ENCODE results near the gene RERG. TPM values are rescaled to one million over a fixed set of nuclear protein-coding genes. Genes with fewer than 3 reads are reported as not detected.

The RERG gene
- total and polyA plus RNA-seq, 5 experiments from 2014 or later, result 0.55 to 1.2 TPM; not detected in 3

DNA sequence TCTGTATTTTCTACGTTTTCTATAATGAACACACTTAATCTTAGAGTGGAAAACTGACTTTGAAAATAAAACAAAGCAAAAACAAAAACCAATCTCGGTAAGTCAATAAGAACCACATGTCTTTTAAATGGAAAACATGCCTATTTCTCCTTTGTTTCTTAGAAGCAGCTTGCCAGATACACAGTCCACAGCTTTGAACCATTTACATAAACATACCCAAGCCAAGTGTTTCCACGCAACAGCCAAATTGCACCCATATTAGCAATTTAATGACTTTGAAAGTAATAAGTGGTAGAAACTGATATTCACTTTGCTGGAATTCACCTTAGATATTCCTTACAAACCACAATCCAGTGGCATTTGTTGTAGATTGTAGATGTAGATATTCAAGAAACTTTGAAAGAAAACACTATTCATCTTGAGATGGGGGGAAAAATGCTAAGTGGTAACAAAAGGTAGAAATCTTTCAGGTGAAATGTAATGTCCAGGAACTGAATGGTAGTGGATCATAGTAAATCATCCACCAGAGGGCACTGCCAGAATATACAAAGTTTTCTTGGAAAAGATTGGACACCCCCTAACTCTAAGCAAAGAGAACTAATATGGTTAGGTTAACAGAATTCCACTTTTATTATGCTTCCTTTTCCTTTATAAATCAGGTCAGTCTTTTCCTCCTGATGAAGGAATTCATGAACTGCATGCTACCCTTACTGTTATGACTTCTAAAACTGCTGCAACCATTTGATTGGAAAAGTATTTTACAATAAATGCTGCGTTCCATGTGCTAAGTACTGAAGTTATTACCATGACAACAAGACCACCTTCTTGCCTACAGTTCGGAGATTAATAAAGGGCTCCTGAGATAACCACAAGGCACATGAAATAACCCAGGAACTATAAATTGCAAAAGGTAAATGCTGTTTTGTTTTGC, 69.8 kb downstream of the RERG start:
- Mint-ChIP-seq H3K9me3 (no peaks in the 10 kb centered on the region), H3K27ac (no peak overlapping the region), H3K36me3 (no peaks in the 10 kb centered on the region), H3K27me3 (peaks cover 3 to 8% (median 4%) of the 10 kb centered on the region in 5 donors), H3K4me1 (no peaks in the 10 kb centered on the region), H3K4me3 (no peak overlapping the region)
- DNase-seq (no peak), ATAC-seq (no peak)
- POLR2A ChIA-PET, result no interaction called here

DNA sequence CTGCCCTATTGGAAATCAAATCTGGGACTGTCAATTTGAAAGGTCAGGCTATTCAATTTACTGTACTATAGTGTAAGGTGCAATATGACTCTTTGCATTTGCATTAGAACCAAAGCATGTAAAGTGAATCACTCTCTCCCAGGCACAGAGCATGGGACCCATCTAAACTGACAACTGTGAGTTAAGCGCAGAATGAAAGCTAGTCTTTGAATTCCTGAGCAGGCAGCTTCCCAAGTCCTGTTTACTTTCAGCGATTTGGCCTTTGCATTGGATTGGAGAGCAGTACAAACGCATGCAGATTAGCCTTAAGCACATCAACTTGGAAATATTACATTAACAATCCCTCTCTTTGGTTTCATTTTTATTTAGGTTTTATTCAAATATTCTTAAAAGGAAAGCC, 74.6 kb downstream of the RERG start:
- POLR2A ChIA-PET, result no interaction called here
- no peak overlapping the region for H3K4me3 Mint-ChIP-seq

GRCh38 chr12:15143467-15143866, 77.8 kb downstream of the RERG start:
- H3K4me3 Mint-ChIP-seq, result no peak overlapping the region
- H3K27ac Mint-ChIP-seq, result no peak overlapping the region
- H3K9me3 Mint-ChIP-seq, result no peaks in the 10 kb centered on the region
- H3K4me1 Mint-ChIP-seq, result no peaks in the 10 kb centered on the region
- H3K36me3 Mint-ChIP-seq, result no peaks in the 10 kb centered on the region
- POLR2A ChIA-PET, result no interaction called here
- H3K27me3 Mint-ChIP-seq, result peaks cover 16 to 54% (median 35%) of the 10 kb centered on the region in 5 donors
- ATAC-seq (no peak), DNase-seq (no peak)

More for the DNA sequence above, 74.6 kb downstream of the RERG start:
- Mint-ChIP-seq H3K36me3 (no peaks in the 10 kb centered on the region), H3K9me3 (no peaks in the 10 kb centered on the region), H3K27ac (no peak overlapping the region), H3K4me1 (no peaks in the 10 kb centered on the region), H3K27me3 (peaks cover 14 to 28% (median 21%) of the 10 kb centered on the region in 5 donors)
- ATAC-seq (no peak), DNase-seq (no peak)

GRCh38 chr12:15142711-15143110, 78.5 kb downstream of the RERG start:
- Mint-ChIP-seq H3K27ac (no peak overlapping the region), H3K9me3 (no peaks in the 10 kb centered on the region), H3K4me3 (no peak overlapping the region), H3K4me1 (no peaks in the 10 kb centered on the region), H3K27me3 (peaks cover 18 to 62% (median 39%) of the 10 kb centered on the region in 5 donors), H3K36me3 (no peaks in the 10 kb centered on the region)
- no peak for DNase-seq
- ATAC-seq, result no peak
- POLR2A ChIA-PET, result no interaction called here

- Mint-ChIP-seq H3K27me3 (peaks cover 2 to 18% (median 13%) of the 10 kb centered on the region in 5 donors), H3K27ac (no peak overlapping the region), H3K9me3 (no peaks in the 10 kb centered on the region), H3K4me3 (no peak overlapping the region), H3K4me1 (no peaks in the 10 kb centered on the region), H3K36me3 (no peaks in the 10 kb centered on the region)
- POLR2A ChIA-PET, result no interaction called here
- no peak for DNase-seq
- ATAC-seq, result no peak
Observed at GRCh38 chr12:15131431-15131830, 89.8 kb downstream of the RERG start.

GRCh38 chr12:15130541-15130940, 90.7 kb downstream of the RERG start:
- Mint-ChIP-seq H3K4me3 (no peak overlapping the region), H3K36me3 (no peaks in the 10 kb centered on the region), H3K27ac (no peak overlapping the region), H3K4me1 (no peaks in the 10 kb centered on the region), H3K27me3 (peaks cover 2 to 18% (median 13%) of the 10 kb centered on the region in 5 donors), H3K9me3 (no peaks in the 10 kb centered on the region)
- ATAC-seq, result no peak
- POLR2A ChIA-PET, result no interaction called here
- no peak for DNase-seq

- ATAC-seq (no peak), DNase-seq (no peak)
- Mint-ChIP-seq H3K27me3 (peaks cover 3 to 9% (median 5%) of the 10 kb centered on the region in 5 donors), H3K27ac (no peak overlapping the region), H3K4me3 (no peak overlapping the region), H3K9me3 (no peaks in the 10 kb centered on the region), H3K36me3 (no peaks in the 10 kb centered on the region), H3K4me1 (no peaks in the 10 kb centered on the region)
- POLR2A ChIA-PET, result interaction anchor here (0.7 kb wide), 1 partner anchor 11 kb away, joined by 5 read pairs; no protein-coding TSS in a partner anchor
Observed at GRCh38 chr12:15123401-15123800, 97.8 kb downstream of the RERG start.

GRCh38 chr12:15122344-15122743, 98.9 kb downstream of the RERG start:
- H3K4me1 Mint-ChIP-seq, result no peaks in the 10 kb centered on the region
- H3K27ac Mint-ChIP-seq, result no peak overlapping the region
- POLR2A ChIA-PET, result no interaction called here
- peaks cover 0 to 12% (median 5%) of the 10 kb centered on the region in 5 donors for H3K27me3 Mint-ChIP-seq
- ATAC-seq (no peak), DNase-seq (no peak)
- H3K9me3 Mint-ChIP-seq, result no peaks in the 10 kb centered on the region
- no peak overlapping the region for H3K4me3 Mint-ChIP-seq
- H3K36me3 Mint-ChIP-seq, result no peaks in the 10 kb centered on the region

DNA sequence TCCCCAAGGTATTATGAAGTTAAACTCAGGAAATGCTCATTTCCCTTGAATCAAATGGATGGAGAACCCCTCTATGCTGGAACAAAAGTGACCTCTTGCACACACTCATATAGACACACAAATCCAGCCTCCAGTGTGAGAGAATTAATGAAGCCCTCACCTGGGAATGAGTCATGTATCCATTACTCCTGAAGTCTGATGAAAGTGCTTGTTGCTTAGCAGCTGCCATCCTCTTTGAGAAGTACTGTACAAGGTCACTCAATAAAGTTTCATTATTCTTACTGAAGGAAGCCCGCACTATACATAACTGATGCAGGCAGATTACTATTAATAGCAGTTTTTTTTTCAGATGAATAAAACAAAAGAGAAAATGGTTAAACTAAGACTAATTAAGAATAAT, 102.3 kb downstream of the RERG start:
- Mint-ChIP-seq H3K36me3 (no peaks in the 10 kb centered on the region), H3K27ac (no peak overlapping the region), H3K9me3 (no peaks in the 10 kb centered on the region), H3K4me1 (no peaks in the 10 kb centered on the region), H3K27me3 (peaks cover 0 to 14% (median 6%) of the 10 kb centered on the region in 5 donors), H3K4me3 (no peak overlapping the region)
- POLR2A ChIA-PET, result no interaction called here
- ATAC-seq (no peak), DNase-seq (no peak)

DNA sequence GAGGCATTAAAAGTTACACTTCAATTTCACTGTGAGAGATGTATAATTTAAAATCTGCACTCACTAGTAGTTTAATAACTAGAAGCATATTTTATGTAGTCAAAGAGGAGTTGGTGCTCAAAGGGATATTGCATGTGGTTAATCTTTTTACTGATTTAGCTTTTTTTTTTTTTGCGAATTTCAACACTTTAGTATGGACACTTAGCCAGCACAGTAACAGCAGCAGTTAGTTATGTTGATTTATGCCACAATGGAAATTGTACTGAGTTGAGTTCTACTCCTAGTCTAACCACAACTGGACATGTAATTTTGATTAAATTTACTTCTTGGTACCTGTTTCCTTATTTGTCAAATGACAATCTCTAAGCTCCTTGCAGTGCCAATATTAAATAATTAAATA, 104.2 kb downstream of the RERG start:
- POLR2A ChIA-PET, result no interaction called here
- H3K4me1 Mint-ChIP-seq, result no peaks in the 10 kb centered on the region

DNA sequence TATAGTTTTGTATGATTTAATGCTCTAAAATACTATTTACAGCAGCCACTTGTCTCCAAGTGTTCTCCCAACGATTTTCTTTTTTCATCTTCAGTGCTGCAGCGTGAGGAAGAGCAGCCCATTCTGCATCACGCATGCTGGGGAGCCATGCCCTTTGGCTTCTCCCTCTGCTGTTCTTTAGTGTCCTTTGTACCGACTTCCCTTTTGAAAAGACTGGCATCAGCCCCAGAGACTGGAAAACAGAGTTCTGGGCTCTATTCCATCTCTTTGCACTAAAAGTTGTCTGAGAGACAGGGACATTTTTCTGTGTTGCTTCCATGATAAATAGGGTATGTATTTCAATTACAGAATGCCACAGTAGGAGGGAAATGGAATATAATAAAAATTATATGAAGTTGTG, 105.1 kb downstream of the RERG start:
- no peaks in the 10 kb centered on the region for H3K4me1 Mint-ChIP-seq
- peaks cover 9 to 24% (median 13%) of the 10 kb centered on the region in 5 donors for H3K27me3 Mint-ChIP-seq
- no peak for DNase-seq
- no peak for ATAC-seq
- no peaks in the 10 kb centered on the region for H3K36me3 Mint-ChIP-seq
- POLR2A ChIA-PET, result no interaction called here
- no peaks in the 10 kb centered on the region for H3K9me3 Mint-ChIP-seq
- H3K4me3 Mint-ChIP-seq, result no peak overlapping the region
- no peak overlapping the region for H3K27ac Mint-ChIP-seq

More for the DNA sequence above, 104.2 kb downstream of the RERG start:
- H3K36me3 Mint-ChIP-seq, result no peaks in the 10 kb centered on the region
- H3K27me3 Mint-ChIP-seq, result peaks cover 5 to 19% (median 9%) of the 10 kb centered on the region in 5 donors
- DNase-seq, result no peak
- no peaks in the 10 kb centered on the region for H3K9me3 Mint-ChIP-seq
- H3K4me3 Mint-ChIP-seq, result no peak overlapping the region
- H3K27ac Mint-ChIP-seq, result no peak overlapping the region
- ATAC-seq, result no peak

DNA sequence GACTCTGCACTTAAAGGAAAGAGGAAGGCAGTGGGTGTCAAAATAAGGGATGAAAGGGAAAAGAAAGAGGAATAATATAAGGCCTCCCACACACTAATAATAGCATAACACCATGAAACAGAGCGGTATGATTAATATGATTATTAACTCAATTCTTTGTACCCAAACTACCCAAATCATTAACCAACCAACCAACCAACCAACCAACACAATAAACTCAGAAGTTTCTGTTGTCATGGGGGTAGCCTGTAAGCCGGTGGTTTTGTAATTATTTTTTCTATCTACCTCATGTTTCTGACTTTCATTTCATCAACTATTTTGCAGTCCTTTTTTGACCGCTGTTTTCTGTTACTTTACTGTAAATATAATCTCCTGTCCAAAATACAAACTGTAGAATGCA, 105.8 kb downstream of the RERG start:
- ATAC-seq, result no peak
- Mint-ChIP-seq H3K36me3 (no peaks in the 10 kb centered on the region), H3K27me3 (peaks cover 9 to 26% (median 11%) of the 10 kb centered on the region in 5 donors), H3K27ac (no peak overlapping the region), H3K4me1 (no peaks in the 10 kb centered on the region), H3K9me3 (no peaks in the 10 kb centered on the region), H3K4me3 (no peak overlapping the region)
- no peak for DNase-seq
- POLR2A ChIA-PET, result no interaction called here

DNA sequence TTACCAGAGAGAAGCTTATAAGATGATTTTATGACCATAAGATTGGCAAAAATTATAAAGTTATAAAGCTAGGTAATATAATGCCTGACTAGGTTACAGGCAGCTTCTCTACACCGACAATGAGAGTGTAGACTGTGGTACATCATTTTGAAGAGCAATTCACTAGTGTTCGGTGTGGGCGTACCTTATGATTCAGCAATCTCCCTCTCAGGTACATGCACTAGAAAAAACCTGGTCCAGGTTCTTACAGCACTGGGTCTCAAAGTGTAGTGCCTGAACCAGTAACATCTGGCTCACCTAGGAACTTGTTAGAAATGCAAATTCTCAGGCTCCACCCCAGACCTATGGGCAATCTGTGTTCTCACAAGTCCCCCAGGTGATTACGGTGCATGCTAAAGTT, 106.7 kb downstream of the RERG start:
- ATAC-seq, result no peak
- no peaks in the 10 kb centered on the region for H3K9me3 Mint-ChIP-seq

More for the DNA sequence above, 106.7 kb downstream of the RERG start:
- no peaks in the 10 kb centered on the region for H3K4me1 Mint-ChIP-seq
- no peaks in the 10 kb centered on the region for H3K36me3 Mint-ChIP-seq
- DNase-seq, result no peak
- no peak overlapping the region for H3K4me3 Mint-ChIP-seq
- POLR2A ChIA-PET, result no interaction called here
- H3K27me3 Mint-ChIP-seq, result peaks cover 9 to 29% (median 14%) of the 10 kb centered on the region in 5 donors
- H3K27ac Mint-ChIP-seq, result no peak overlapping the region
